Measurements from ENCODE around the gene MYLK2.

MYLK2 gene

GRCh38 chr20:31835977-31836852 is 17.1 kb downstream of the MYLK2 start:
- no peak for DNase-seq (ENCODE audit: low read depth)

- no peak for DNase-seq (ENCODE audit: low read depth)
These were observed 17.9 kb downstream of the MYLK2 start for GRCh38 chr20:31836853-31837608.

DNA sequence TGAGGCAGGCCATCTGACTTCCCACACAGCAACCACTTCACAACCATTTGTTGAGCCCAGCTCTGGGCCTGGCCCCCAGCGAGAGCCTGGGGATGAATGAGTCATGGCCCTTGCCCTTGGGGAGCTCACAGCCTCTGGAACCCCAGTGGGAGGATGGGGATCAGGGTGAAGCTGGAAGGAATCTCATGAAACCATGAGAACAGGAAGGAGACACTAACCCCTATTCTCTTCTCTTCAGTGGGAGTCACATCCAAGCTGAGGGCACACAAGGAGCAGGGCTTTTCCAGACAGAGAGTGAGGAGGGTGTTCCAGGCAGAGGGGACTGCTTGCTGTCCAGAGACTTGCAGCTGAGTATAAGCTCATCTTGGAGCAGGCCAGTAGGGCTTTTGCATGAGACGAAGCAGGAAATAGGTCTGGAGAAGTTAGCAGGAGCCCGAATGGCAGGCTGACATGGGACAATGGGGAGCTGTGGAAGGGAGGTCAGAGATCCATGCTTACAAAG is 18.8 kb downstream of the MYLK2 start:
- DNase-seq (ENCODE audit: low read depth): no peak

- DNase-seq (ENCODE audit: low read depth): no peak
These were observed 19.6 kb downstream of the MYLK2 start for GRCh38 chr20:31838646-31839292.

- no peak for DNase-seq (ENCODE audit: low read depth)
These were observed 20.8 kb downstream of the MYLK2 start for GRCh38 chr20:31839782-31840487.

DNA sequence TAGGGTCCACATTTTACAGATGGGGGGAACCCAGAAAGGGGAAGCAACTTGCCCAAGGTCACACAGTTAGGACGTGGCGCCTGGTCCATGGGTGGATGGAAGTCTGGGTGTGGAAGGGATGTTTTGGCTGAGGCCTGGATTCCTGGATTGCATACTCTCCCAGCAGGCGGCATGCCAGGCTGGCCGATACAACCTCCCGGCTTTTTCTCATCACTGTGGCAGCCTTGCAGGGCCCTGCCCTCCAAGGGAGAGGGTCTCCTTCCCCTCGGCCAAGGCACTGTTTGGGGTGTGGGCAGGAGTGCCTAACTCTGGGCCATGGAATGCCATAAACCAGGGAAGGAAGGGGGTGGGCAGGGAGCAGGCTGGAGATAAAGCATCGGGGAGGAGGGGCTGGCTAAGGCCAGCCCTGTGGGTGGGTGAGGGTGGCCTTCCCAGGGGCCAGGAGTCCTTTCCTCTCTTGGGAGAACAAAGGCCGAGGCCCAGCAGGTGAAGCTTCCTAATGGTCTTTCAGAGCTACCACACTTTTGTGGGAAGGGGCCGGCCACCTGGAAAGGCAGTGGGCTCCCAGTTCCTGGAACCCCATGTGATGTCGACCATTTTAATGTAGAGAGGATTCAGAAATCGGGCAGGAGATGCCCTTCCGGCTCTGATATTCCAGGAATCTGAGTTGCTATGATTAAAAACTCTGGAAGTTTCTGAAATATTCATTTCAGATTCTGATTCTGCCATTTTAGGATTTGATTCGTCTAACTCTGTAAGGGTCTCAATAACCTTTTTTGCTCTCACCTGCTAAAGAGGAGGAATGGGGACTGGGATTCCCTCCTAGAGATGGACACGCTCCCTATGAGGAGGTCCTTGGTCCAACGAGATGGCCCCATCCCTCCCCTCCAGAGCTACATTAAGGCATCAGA is 22.0 kb downstream of the MYLK2 start:
- no peak for DNase-seq (ENCODE audit: low read depth)

DNA sequence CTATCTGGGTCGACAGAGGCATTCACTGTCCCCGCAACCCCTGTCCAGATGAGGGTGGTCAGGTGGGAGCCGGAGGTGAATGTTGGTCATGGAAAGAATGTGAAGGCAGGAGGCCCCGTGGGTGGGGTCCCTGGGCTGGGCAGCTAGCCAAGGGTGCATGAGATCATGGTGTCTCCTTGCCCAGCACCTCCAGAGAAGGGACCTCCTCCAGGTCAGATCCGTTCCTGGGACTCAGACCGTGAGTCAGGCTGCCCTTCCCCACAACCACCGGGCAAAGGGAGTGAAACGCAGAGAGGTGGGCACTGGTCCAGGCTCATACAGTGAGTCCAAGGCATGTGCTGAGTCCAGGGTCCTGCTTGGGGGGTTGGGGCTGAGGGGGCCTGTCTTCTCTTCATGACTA is 22.8 kb downstream of the MYLK2 start:
- no peak for DNase-seq (ENCODE audit: low read depth)

DNA sequence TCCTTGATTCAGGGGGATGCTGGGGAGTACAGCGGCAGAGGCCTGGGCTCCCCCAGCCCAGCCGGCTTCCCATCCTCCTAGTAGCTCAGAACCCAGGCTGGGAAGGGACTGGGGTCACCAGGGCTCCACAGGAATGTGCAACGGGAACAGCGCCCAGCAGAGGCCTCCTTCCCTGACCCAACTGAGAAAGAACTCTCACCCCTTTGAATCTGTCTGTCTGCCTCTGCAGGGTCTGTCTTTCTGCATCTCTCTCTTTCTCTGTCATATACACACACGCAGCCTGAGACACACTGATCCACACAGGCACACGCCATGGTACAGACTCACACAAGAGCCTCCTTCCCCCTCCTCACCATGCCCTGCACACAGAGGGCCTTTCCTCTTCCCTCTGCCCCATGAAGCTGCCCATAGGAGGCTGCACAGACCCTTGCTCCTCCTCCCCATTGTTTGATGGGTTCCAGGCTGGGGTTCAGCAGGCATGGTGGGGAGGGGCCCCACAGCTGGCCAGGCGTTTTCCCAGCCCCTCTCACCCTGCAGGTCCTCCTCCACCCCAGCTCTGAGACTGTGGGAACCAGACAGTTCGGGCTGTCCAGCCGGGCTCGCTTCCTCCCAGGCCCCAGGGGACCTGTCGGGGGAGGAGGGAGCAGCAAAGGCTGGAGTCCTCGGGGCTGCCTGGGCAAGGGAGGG is 23.5 kb downstream of the MYLK2 start:
- DNase-seq (ENCODE audit: low read depth): no peak

- DNase-seq (ENCODE audit: low read depth): no peak
These were observed 24.1 kb downstream of the MYLK2 start for GRCh38 chr20:31843288-31843687.

DNA sequence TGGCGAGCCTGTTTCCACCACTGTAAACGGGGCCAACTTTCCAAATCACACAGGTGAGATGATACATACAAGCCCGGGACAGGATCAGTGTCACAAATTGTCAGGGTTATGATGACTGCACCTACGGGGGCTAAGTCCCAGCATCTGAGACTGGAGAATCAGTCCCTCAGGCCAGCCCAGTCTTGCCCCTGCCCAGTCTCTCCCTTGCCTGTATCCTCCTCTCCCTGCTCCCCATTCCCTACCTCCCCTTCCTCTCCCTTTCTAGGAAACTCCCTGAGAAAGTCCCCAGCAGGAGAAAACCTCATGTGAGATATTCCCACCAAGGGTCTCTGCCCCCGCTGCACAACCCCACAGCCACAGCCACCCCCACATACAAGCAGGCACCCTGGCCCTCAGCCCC is 24.7 kb downstream of the MYLK2 start:
- DNase-seq (ENCODE audit: low read depth): no peak

GRCh38 chr20:31844737-31845299 is 25.7 kb downstream of the MYLK2 start:
- no peak for DNase-seq (ENCODE audit: low read depth)

DNA sequence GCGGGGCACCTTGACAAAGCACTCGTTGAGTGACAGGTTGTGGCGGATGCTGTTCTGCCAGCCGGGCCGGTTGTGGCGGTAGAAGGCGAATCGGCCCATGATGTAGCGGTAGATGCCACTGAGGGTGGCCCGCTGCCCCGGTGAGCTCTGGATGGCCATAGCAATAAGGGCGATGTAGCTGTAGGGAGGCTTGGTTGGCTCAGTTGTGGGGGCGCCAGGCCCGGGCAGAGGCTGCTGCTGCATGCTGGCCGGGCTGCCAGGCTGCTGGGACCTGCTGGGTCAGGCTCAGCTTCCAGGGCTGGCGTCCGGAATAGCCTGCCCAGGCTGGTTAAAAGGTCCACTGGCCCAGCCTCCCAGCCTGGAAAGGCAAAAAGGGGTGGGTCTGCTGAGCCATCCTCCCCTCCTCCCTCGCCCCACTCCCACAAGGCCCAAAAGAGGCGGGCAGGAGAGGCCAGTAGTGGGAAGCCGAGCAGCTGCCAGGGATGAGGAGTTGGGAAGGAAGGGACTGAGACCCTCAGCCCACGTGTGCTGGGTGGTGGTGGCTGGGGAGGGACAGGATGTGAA is 26.2 kb downstream of the MYLK2 start, which contains the start of gene FOXS1:
Gene FOXS1, minus strand, starts transcription at position 305 of the 564 bp plus-strand sequence. Its CDS starts 62 bp downstream, at position 243.
- DNase-seq (ENCODE audit: low read depth): no peak

DNA sequence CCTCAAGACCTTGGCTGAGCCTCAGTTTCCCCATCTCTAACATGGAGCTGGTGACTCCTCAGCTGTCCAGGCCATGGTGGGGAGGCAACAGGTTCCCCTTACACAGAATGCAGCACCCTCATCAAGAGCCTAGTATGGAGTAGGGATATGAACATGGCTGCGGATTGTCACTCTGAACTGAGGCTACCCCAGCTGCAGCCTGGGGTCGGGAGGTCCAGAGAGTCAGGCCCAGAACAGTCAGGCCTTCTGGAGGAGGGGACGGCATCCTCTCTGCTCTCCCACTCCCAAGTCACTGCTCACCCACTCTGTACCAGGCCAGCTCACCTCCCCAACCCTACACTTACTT is 27.6 kb downstream of the MYLK2 start:
- no peak for DNase-seq (ENCODE audit: low read depth)

DNA sequence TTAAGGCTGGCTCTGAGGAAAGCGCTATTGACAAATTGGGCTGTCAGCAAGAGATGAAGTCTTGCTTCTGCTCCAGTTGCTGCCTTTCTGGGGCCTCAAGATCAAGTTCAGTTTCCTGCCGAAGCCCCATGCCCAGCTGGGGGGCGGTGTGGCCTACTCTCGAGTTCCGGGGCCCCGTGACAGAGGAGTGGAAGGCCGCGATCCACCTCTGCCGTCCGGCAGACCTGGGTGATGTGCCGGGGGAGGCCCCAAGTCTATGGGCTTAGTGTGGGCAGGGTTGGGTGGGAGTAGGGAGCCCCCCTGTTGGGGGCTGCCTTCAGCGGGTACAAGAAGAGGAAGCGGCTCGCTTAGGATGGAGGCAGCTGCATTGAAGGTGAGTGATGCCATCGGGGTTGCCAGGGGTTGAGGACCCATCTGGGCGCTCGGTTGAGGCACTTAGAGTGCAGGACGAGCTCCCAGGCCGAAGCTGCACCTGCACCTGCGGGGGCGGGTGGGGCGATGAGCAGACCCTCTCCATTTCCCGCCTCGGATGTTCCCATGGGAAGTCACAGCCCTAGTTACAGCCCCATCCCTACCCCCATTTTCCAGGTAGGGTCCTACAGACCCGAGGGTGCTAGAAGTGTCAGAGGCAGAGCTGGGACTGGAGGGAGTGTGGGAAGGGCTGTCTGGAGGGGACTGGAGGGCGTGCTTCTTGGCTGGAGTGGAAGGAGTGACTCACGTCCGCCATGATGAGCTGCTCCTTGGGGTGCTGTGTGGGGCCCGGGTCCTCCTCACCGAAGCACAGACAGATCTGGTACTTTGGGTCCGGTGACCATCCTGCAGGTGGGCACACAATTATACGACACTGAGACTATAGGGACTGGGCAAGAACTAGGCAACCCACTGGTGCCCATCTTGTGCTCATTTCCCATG is 29.2 kb downstream of the MYLK2 start:
- no peak for DNase-seq (ENCODE audit: low read depth)

- no peak for DNase-seq (ENCODE audit: low read depth)
These were observed 30.3 kb downstream of the MYLK2 start for GRCh38 chr20:31849306-31849930.

DNA sequence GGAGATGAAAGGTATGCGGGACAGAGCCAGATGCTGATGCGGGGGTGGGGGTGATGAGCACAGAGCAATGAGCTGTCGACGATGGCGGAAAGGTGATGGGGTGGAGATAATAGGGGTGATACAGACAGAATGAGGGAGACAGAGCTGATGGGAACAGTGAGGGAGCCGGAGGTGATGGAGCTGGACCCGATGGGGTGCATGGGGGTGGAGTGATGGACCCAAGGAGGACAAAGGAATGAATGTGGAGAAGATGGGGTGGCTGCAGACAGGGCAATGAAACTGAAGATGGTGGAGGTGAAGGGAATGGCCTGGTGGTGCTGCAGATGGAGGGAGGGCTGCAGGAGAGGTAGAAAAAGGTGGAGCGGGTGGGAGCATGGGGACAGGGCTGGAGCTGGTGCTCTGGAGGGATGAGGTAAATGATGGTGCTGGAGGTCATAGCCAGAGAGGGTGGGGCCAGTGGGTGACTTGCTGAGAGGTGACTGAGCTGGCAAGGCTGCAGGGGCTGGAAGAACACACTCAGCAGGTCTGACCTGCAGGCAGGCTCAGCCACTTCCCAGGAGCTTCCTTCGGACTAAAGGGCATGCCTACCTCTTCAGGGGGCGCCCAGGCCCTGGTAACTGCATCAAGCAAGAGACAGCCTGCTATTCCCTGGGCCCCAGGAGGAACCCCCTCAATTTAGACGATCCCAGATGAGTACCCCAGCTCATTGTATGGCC is 32.2 kb downstream of the MYLK2 start:
- no peak for DNase-seq (ENCODE audit: low read depth)

DNA sequence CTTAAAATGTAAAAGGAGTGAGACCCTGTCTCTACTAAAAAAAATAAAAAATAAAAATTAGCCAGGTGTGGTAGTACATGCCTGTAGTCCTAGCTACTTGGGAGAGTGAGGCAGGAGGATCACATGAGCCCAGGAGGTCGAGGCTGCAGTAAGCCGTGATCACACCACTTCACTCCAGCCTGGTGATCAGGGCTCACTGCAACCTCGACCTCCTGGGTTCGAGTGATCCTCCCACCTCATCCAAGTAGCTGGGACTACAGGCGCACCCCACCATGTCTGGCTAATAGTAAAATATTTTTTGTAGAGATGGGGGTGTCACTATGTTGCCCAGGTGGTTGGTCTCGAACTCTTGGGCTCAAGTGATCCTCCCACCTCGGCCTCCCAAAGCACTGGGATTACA is 34.3 kb downstream of the MYLK2 start:
- DNase-seq (ENCODE audit: low read depth): no peak

Data from stimulated activated CD8-positive, alpha-beta memory T cell treated with anti-CD3 and anti-CD28 coated beads, Interleukin-7, amount 100 ng/mL, for 24 hours (primary cell).